ENCODE data around the gene PPCDC.

PPCDC gene

GRCh38 chr15:74995182-74995778, 28.1 kb upstream of the PPCDC start, which contains the start of gene SCAMP5:
Gene SCAMP5, plus strand, starts transcription at chr15:74995563. Its CDS starts 16,277 bp downstream, at chr15:75011840.
- Mint-ChIP-seq H3K36me3 (ENCODE audit: insufficient read depth) (peaks cover 13% of the 10 kb centered on the region), H3K4me1 (peaks cover 16% of the 10 kb centered on the region), H3K27ac (ENCODE audit: low read depth) (peak within 1 kb of the TSS; percentile 78), H3K4me3 (peak within 1 kb of the TSS; percentile 71), H3K27me3 (peaks cover 50% of the 10 kb centered on the region), H3K9me3 (no peaks in the 10 kb centered on the region)
- peak; percentile 91 for ATAC-seq (replicated peaks; ENCODE audit: extremely low read depth, poor library complexity, severe bottlenecking)
- peak; percentile 79 to 84 for DNase-seq (ENCODE audit: low spot score in 2 of 2)

- Mint-ChIP-seq H3K4me3 (peak overlapping the region; percentile 71), H3K27me3 (peaks cover 50% of the 10 kb centered on the region), H3K36me3 (ENCODE audit: insufficient read depth) (peaks cover 10% of the 10 kb centered on the region), H3K4me1 (peaks cover 16% of the 10 kb centered on the region), H3K9me3 (no peaks in the 10 kb centered on the region), H3K27ac (ENCODE audit: low read depth) (no peak overlapping the region)
- no peak for ATAC-seq (replicated peaks; ENCODE audit: extremely low read depth, poor library complexity, severe bottlenecking)
- no peak for DNase-seq (ENCODE audit: low spot score in 2 of 2)
These were observed 27.3 kb upstream of the PPCDC start for GRCh38 chr15:74995779-74996765.

GRCh38 chr15:74997141-74997540, 26.2 kb upstream of the PPCDC start:
- H3K36me3 Mint-ChIP-seq (ENCODE audit: insufficient read depth), result peaks cover 10% of the 10 kb centered on the region
- H3K4me1 Mint-ChIP-seq, result peaks cover 16% of the 10 kb centered on the region
- H3K4me3 Mint-ChIP-seq, result peak overlapping the region; percentile 71
- no peak for ATAC-seq (replicated peaks; ENCODE audit: extremely low read depth, poor library complexity, severe bottlenecking)
- H3K27ac Mint-ChIP-seq (ENCODE audit: low read depth), result no peak overlapping the region
- DNase-seq (ENCODE audit: low spot score in 2 of 2), result no peak
- H3K27me3 Mint-ChIP-seq, result peaks cover 55% of the 10 kb centered on the region
- H3K9me3 Mint-ChIP-seq, result no peaks in the 10 kb centered on the region

GRCh38 chr15:74997543-74997942, 25.8 kb upstream of the PPCDC start:
- no peak for ATAC-seq (replicated peaks; ENCODE audit: extremely low read depth, poor library complexity, severe bottlenecking)
- Mint-ChIP-seq H3K4me1 (peaks cover 16% of the 10 kb centered on the region), H3K27ac (ENCODE audit: low read depth) (no peak overlapping the region), H3K4me3 (no peak overlapping the region), H3K36me3 (ENCODE audit: insufficient read depth) (peaks cover 10% of the 10 kb centered on the region), H3K27me3 (peaks cover 59% of the 10 kb centered on the region), H3K9me3 (no peaks in the 10 kb centered on the region)
- DNase-seq (ENCODE audit: low spot score in 2 of 2), result no peak

GRCh38 chr15:75001310-75001709, 22.1 kb upstream of the PPCDC start:
- Mint-ChIP-seq H3K4me1 (peaks cover 4% of the 10 kb centered on the region), H3K36me3 (ENCODE audit: insufficient read depth) (peaks cover 6% of the 10 kb centered on the region), H3K27ac (ENCODE audit: low read depth) (no peak overlapping the region), H3K4me3 (no peak overlapping the region), H3K27me3 (peaks cover 67% of the 10 kb centered on the region), H3K9me3 (no peaks in the 10 kb centered on the region)
- DNase-seq (ENCODE audit: low spot score in 2 of 2) (no peak), ATAC-seq (replicated peaks; ENCODE audit: extremely low read depth, poor library complexity, severe bottlenecking) (no peak)

GRCh38 chr15:75002398-75002797, 21.0 kb upstream of the PPCDC start:
- no peak for DNase-seq (ENCODE audit: low spot score in 2 of 2)
- H3K27me3 Mint-ChIP-seq, result peaks cover 56% of the 10 kb centered on the region
- no peak for ATAC-seq (replicated peaks; ENCODE audit: extremely low read depth, poor library complexity, severe bottlenecking)
- H3K27ac Mint-ChIP-seq (ENCODE audit: low read depth), result no peak overlapping the region
- no peak overlapping the region for H3K4me3 Mint-ChIP-seq
- H3K9me3 Mint-ChIP-seq, result no peaks in the 10 kb centered on the region
- peaks cover 1% of the 10 kb centered on the region for H3K36me3 Mint-ChIP-seq (ENCODE audit: insufficient read depth)
- H3K4me1 Mint-ChIP-seq, result no peaks in the 10 kb centered on the region

- Mint-ChIP-seq H3K4me1 (no peaks in the 10 kb centered on the region), H3K27ac (ENCODE audit: low read depth) (no peak overlapping the region), H3K36me3 (ENCODE audit: insufficient read depth) (no peaks in the 10 kb centered on the region), H3K27me3 (peaks cover 35% of the 10 kb centered on the region), H3K4me3 (no peak overlapping the region), H3K9me3 (no peaks in the 10 kb centered on the region)
- DNase-seq (ENCODE audit: low spot score in 2 of 2) (no peak), ATAC-seq (replicated peaks; ENCODE audit: extremely low read depth, poor library complexity, severe bottlenecking) (no peak)
These were observed 16.2 kb upstream of the PPCDC start for GRCh38 chr15:75007216-75007615.

GRCh38 chr15:75008221-75008625, 15.2 kb upstream of the PPCDC start:
- Mint-ChIP-seq H3K27ac (ENCODE audit: low read depth) (no peak overlapping the region), H3K4me3 (no peak overlapping the region), H3K4me1 (no peaks in the 10 kb centered on the region), H3K36me3 (ENCODE audit: insufficient read depth) (no peaks in the 10 kb centered on the region), H3K27me3 (peaks cover 25% of the 10 kb centered on the region), H3K9me3 (no peaks in the 10 kb centered on the region)
- no peak for ATAC-seq (replicated peaks; ENCODE audit: extremely low read depth, poor library complexity, severe bottlenecking)
- no peak for DNase-seq (ENCODE audit: low spot score in 2 of 2)

- no peak overlapping the region for H3K4me3 Mint-ChIP-seq
- no peaks in the 10 kb centered on the region for H3K9me3 Mint-ChIP-seq
These were observed 14.6 kb upstream of the PPCDC start for GRCh38 chr15:75008629-75009326.

GRCh38 chr15:75016431-75016830, 7.0 kb upstream of the PPCDC start:
- H3K36me3 Mint-ChIP-seq (ENCODE audit: insufficient read depth), result peaks cover 1% of the 10 kb centered on the region
- no peak overlapping the region for H3K4me3 Mint-ChIP-seq
- ATAC-seq (replicated peaks; ENCODE audit: extremely low read depth, poor library complexity, severe bottlenecking) (no peak), DNase-seq (ENCODE audit: low spot score in 2 of 2) (no peak)
- H3K9me3 Mint-ChIP-seq, result no peaks in the 10 kb centered on the region
- H3K4me1 Mint-ChIP-seq, result no peaks in the 10 kb centered on the region
- H3K27ac Mint-ChIP-seq (ENCODE audit: low read depth), result no peak overlapping the region
- H3K27me3 Mint-ChIP-seq, result peaks cover 4% of the 10 kb centered on the region

More at GRCh38 chr15:75008629-75009326, 14.6 kb upstream of the PPCDC start:
- no peak overlapping the region for H3K27ac Mint-ChIP-seq (ENCODE audit: low read depth)
- no peaks in the 10 kb centered on the region for H3K36me3 Mint-ChIP-seq (ENCODE audit: insufficient read depth)
- ATAC-seq (replicated peaks; ENCODE audit: extremely low read depth, poor library complexity, severe bottlenecking), result peak; percentile 46
- no peaks in the 10 kb centered on the region for H3K4me1 Mint-ChIP-seq
- no peak for DNase-seq (ENCODE audit: low spot score in 2 of 2)
- peaks cover 21% of the 10 kb centered on the region for H3K27me3 Mint-ChIP-seq

- Mint-ChIP-seq H3K4me1 (peaks cover 18% of the 10 kb centered on the region), H3K4me3 (no peak overlapping the region), H3K9me3 (no peaks in the 10 kb centered on the region), H3K27ac (ENCODE audit: low read depth) (no peak overlapping the region), H3K36me3 (ENCODE audit: insufficient read depth) (peaks cover 6% of the 10 kb centered on the region), H3K27me3 (no peaks in the 10 kb centered on the region)
- DNase-seq (ENCODE audit: low spot score in 2 of 2) (no peak), ATAC-seq (replicated peaks; ENCODE audit: extremely low read depth, poor library complexity, severe bottlenecking) (no peak)
These were observed 3.5 kb upstream of the PPCDC start for GRCh38 chr15:75019916-75020315.

- no peak for DNase-seq (ENCODE audit: low spot score in 2 of 2)
- no peaks in the 10 kb centered on the region for H3K27me3 Mint-ChIP-seq
- H3K27ac Mint-ChIP-seq (ENCODE audit: low read depth), result no peak overlapping the region
- no peak for ATAC-seq (replicated peaks; ENCODE audit: extremely low read depth, poor library complexity, severe bottlenecking)
- no peaks in the 10 kb centered on the region for H3K9me3 Mint-ChIP-seq
- H3K4me1 Mint-ChIP-seq, result peaks cover 24% of the 10 kb centered on the region
- peaks cover 5% of the 10 kb centered on the region for H3K36me3 Mint-ChIP-seq (ENCODE audit: insufficient read depth)
- H3K4me3 Mint-ChIP-seq, result no peak overlapping the region
These were observed 2.0 kb upstream of the PPCDC start for GRCh38 chr15:75021341-75021740.

All from central memory CD8-positive, alpha-beta T cell (primary cell).